HCT116 (cell line): ENCODE measurements around the gene LY9. TPM values are rescaled to one million over a fixed set of nuclear protein-coding genes. Genes with fewer than 3 reads are reported as not detected.

Source experiments
- ATAC-seq: fragments of 200-7000 bp; cut with Tn5 transposase; 2 replicates; pipeline ENCODE4 v1.9.1; 2020; ENCODE audit warnings: mild to moderate bottlenecking, moderate library complexity
- BruUV-seq: library from RNA; stranded (reverse); fragments of 400-500 nt; replicated peaks from 2 replicates; lab custom pipeline; 2021; lab: Mats Ljungman, UMichigan
- CTCF ChIA-PET: fragments of 300-600 bp; sonication (Branson Sonifier 250); formaldehyde crosslinking; loops from one replicate; lab custom pipeline; 2021; ENCODE audit warnings: antibody characterized with exemption; lab: Charles Lee
- POLR2A ChIA-PET: fragments of 300-600, 350-600 bp; sonication (Branson Sonifier 250); formaldehyde crosslinking; loops from one replicate; lab custom pipeline; 2021; ENCODE audit warnings: antibody characterized with exemption; lab: Charles Lee
- RAD21 ChIA-PET, 2 experiments: fragments of 300-600 bp; sonication (Branson Sonifier 250); formaldehyde crosslinking; loops; one replicate each; lab custom pipeline; 2023; ENCODE audit warnings: low total read pairs in 2 of 2; ENCODE audit not compliant: uncharacterized antibody in 2 of 2, unreplicated experiment in 2 of 2, low non-redundant PET in 1 of 2; lab: Charles Lee
- DNase-seq: peaks from one replicate; pipeline ENCODE4 v3.0.0-alpha.2; 2010; ENCODE audit warnings: low read depth, low spot score
- H2AFZ ChIP-seq: fragments of 200-600 bp; shearing (Covaris generic), sonication (generic); 2 replicates; pipeline ENCODE4 v1.6.1; 2017; ENCODE audit warnings: low read depth, mixed run types, mixed read lengths, antibody characterized with exemption, low read length; ENCODE audit not compliant: poor library complexity, severe bottlenecking
- H3K27ac ChIP-seq: 2 replicates; pipeline ENCODE4 v1.5.1; 2012; ENCODE audit warnings: low read depth, low read length
- H3K27me3 ChIP-seq: fragments of 200-600 bp; sonication (generic); 2 replicates; pipeline ENCODE4 v1.6.1; 2016; ENCODE audit warnings: mixed run types, low read length, mixed read lengths; ENCODE audit not compliant: insufficient read depth
- H3K36me3 ChIP-seq, 2 experiments: fragments of 200-500 bp in 1 of 2; fragments of 200-600 bp in 1 of 2; sonication (Bioruptor generic) in 1 of 2; sonication (generic) in 1 of 2; 2 replicates each; pipeline versions ENCODE4 v1.5.1 to v1.6.1; 2014 to 2016; ENCODE audit warnings: low read length in 2 of 2, inconsistent platforms in 1 of 2, mixed read lengths in 1 of 2, mixed run types in 1 of 2; ENCODE audit not compliant: insufficient read depth in 2 of 2, control insufficient read depth in 1 of 2
- H3K4me1 ChIP-seq, 2 experiments: fragments of 200-600 bp in 1 of 2; sonication (generic) in 1 of 2; 2 replicates each; pipeline versions ENCODE4 v1.5.1 to v1.6.1; 2012 to 2017; ENCODE audit warnings: low read length in 2 of 2, inconsistent platforms in 1 of 2, mild to moderate bottlenecking in 1 of 2, mixed read lengths in 1 of 2, mixed run types in 1 of 2, moderate library complexity in 1 of 2; ENCODE audit not compliant: insufficient read depth in 2 of 2, control insufficient read depth in 1 of 2
- H3K4me2 ChIP-seq: fragments of 200-600 bp; sonication (generic); 2 replicates; pipeline ENCODE4 v1.6.1; 2017; ENCODE audit warnings: mixed run types, low read length, mixed read lengths
- H3K4me3 ChIP-seq, 2 experiments: fragments of 200-600 bp in 1 of 2; sonication (generic) in 1 of 2; replicated peaks in 1 of 2; 2 replicates each; pipeline ENCODE4 v1.5.1; 2011 to 2016; ENCODE audit warnings: low read length in 2 of 2, control low read depth in 1 of 2, low read depth in 1 of 2, mild to moderate bottlenecking in 1 of 2, mixed read lengths in 1 of 2, mixed run types in 1 of 2
- H3K79me2 ChIP-seq: fragments of 200-600 bp; sonication (generic); 2 replicates; pipeline ENCODE4 v1.6.1; 2017; ENCODE audit warnings: mild to moderate bottlenecking, mixed run types, low read length, moderate library complexity, mixed read lengths; ENCODE audit not compliant: insufficient read depth
- H3K9ac ChIP-seq: fragments of 200-600 bp; sonication (generic); 2 replicates; pipeline ENCODE4 v1.6.1; 2016; ENCODE audit warnings: low read length, mixed read lengths
- H3K9me2 ChIP-seq: fragments of 200-600 bp; sonication (generic), shearing (Covaris generic); 2 replicates; pipeline ENCODE4 v1.6.1; 2017; ENCODE audit warnings: mixed run types, mild to moderate bottlenecking, moderate library complexity; ENCODE audit not compliant: insufficient read depth
- H3K9me3 ChIP-seq, 2 experiments: fragments of 200-500 bp in 1 of 2; fragments of 200-600 bp in 1 of 2; sonication (Bioruptor generic) in 1 of 2; sonication (generic) in 1 of 2; 2 replicates each; pipeline ENCODE4 v1.6.1; 2014 to 2017; ENCODE audit warnings: low read length in 2 of 2, mixed read lengths in 2 of 2, inconsistent platforms in 1 of 2, low read depth in 1 of 2, mild to moderate bottlenecking in 1 of 2, mixed run types in 1 of 2, moderate library complexity in 1 of 2; ENCODE audit not compliant: control insufficient read depth in 1 of 2, insufficient read depth in 1 of 2
- H4K20me1 ChIP-seq: fragments of 200-600 bp; sonication (generic), shearing (Covaris generic); 2 replicates; pipeline ENCODE4 v1.6.1; 2017; ENCODE audit warnings: mixed run types, mild to moderate bottlenecking, moderate library complexity; ENCODE audit not compliant: insufficient read depth
- ATF3 ChIP-seq: IDR thresholded peaks from 2 replicates; pipeline ENCODE4 v1.6.1; 2012
- CBX3 ChIP-seq: IDR thresholded peaks from 2 replicates; pipeline ENCODE4 v1.6.1; 2012; ENCODE audit warnings: low read depth
- CEBPB ChIP-seq: IDR thresholded peaks from 2 replicates; pipeline ENCODE4 v1.6.1; 2012; ENCODE audit warnings: low read depth
- EGR1 ChIP-seq: IDR thresholded peaks from 2 replicates; pipeline ENCODE4 v1.6.1; 2012; ENCODE audit warnings: low read depth
- ELF1 ChIP-seq: IDR thresholded peaks from 2 replicates; pipeline ENCODE4 v1.6.1; 2012; ENCODE audit warnings: low read depth, borderline replicate concordance
- EZH2phosphoT487 ChIP-seq: fragments of 200-600 bp; IDR thresholded peaks from 2 replicates; pipeline ENCODE4 v1.6.1; 2018; ENCODE audit warnings: antibody characterized with exemption, borderline replicate concordance
- FOSL1 ChIP-seq: IDR thresholded peaks from 2 replicates; pipeline ENCODE4 v1.6.1; 2012; ENCODE audit warnings: low read depth
- JUND ChIP-seq: IDR thresholded peaks from 2 replicates; pipeline ENCODE4 v1.6.1; 2012
- MAX ChIP-seq: IDR thresholded peaks from 2 replicates; pipeline ENCODE4 v1.6.1; 2012
- POLR2A ChIP-seq: IDR thresholded peaks from 2 replicates; pipeline ENCODE4 v1.7.0; 2011; ENCODE audit warnings: borderline replicate concordance; ENCODE audit not compliant: insufficient read depth, insufficient read length; ENCODE audit errors: extremely low read depth
- RAD21 ChIP-seq: IDR thresholded peaks from 2 replicates; pipeline ENCODE4 v1.6.1; 2012; ENCODE audit warnings: low read depth, mild to moderate bottlenecking
- REST ChIP-seq: IDR thresholded peaks from 2 replicates; pipeline ENCODE4 v1.6.1; 2012; ENCODE audit warnings: low read depth
- ZFX ChIP-seq: fragments of 450-650 bp; IDR thresholded peaks from 2 replicates; pipeline ENCODE4 v1.6.1; 2017
- ZNF274 ChIP-seq: fragments of 200-500 bp; sonication (Bioruptor generic); IDR thresholded peaks from 2 replicates; pipeline ENCODE4 v1.6.1; 2014; ENCODE audit warnings: mild to moderate bottlenecking, low read depth, low read length, inconsistent platforms
- intact Hi-C: fragments of 100-400 bp; cut with micrococcal nuclease; formaldehyde crosslinking; loops from 2 replicates; pipeline ENCODE4 v1.10.0; 2022
- total RNA-seq: library from RNA; stranded (reverse); gene quantifications from one replicate; pipeline ENCODE4 v1.2.1, GENCODE V29; 2021; ENCODE audit not compliant: unreplicated experiment

The LY9 gene
- total RNA-seq, 1 experiment from 2014 or later: 0.22 TPM

- ChIA-PET CTCF (interaction anchor here (1.4 kb wide), 1 partner anchor 26 kb away, joined by 4 read pairs; no protein-coding TSS in a partner anchor), POLR2A (no interaction called here)
- BruUV-seq: no TSS peak
Observed at GRCh38 chr1:160860840-160861505, 65.0 kb downstream of the LY9 start.

GRCh38 chr1:160862203-160863060 lies 66.5 kb downstream of the LY9 start, which contains the start of gene CD244:
Gene CD244, minus strand, starts transcription at chr1:160862887. Its CDS starts 210 bp downstream, at chr1:160862677.
- H3K4me2 ChIP-seq: no peak within 1 kb of the TSS
- H3K27ac ChIP-seq: no peak within 1 kb of the TSS
- intact Hi-C loops: no loop called here
- ChIA-PET POLR2A (no interaction called here), RAD21 (no interaction called here), CTCF (no interaction called here)
- no peaks in the 10 kb centered on the region for H4K20me1 ChIP-seq
- H2AFZ ChIP-seq: no peak within 1 kb of the TSS
- H3K27me3 ChIP-seq: no peaks in the 10 kb centered on the region
- TF ChIP-seq ATF3 (no peak), RAD21 (no peak), ELF1 (no peak), EZH2phosphoT487 (no peak), ZNF274 (no peak), FOSL1 (no peak), MAX (no peak), REST (no peak), CBX3 (no peak), JUND (no peak), ZFX (no peak), CEBPB (no peak), POLR2A (no peak)
- no peak within 1 kb of the TSS for H3K4me3 ChIP-seq
- no peaks in the 10 kb centered on the region for H3K9me3 ChIP-seq
- no peaks in the 10 kb centered on the region for H3K9me2 ChIP-seq
- H3K79me2 ChIP-seq: no peaks in the 10 kb centered on the region
- no TSS peak for BruUV-seq
- no peak within 1 kb of the TSS for H3K9ac ChIP-seq
- DNase-seq (no peak), ATAC-seq (no peak)
- no peaks in the 10 kb centered on the region for H3K36me3 ChIP-seq
- H3K4me1 ChIP-seq: no peaks in the 10 kb centered on the region

More at GRCh38 chr1:160860840-160861505, 65.0 kb downstream of the LY9 start:
- intact Hi-C loops: no loop called here
- Histone ChIP-seq H3K4me1 (no peaks in the 10 kb centered on the region), H3K4me3 (no peak overlapping the region), H2AFZ (no peak overlapping the region), H3K27me3 (no peaks in the 10 kb centered on the region), H3K4me2 (no peak overlapping the region), H3K9ac (no peak overlapping the region), H3K36me3 (no peaks in the 10 kb centered on the region), H3K27ac (no peak overlapping the region), H3K9me3 (no peaks in the 10 kb centered on the region), H4K20me1 (no peaks in the 10 kb centered on the region), H3K79me2 (no peaks in the 10 kb centered on the region), H3K9me2 (no peaks in the 10 kb centered on the region)
- RAD21 ChIA-PET: no interaction called here
- DNase-seq: no peak
- TF ChIP-seq EGR1: no peak
- no peak for ATAC-seq
